ENCODE data around the gene CAMKMT.

CAMKMT gene

DNA sequence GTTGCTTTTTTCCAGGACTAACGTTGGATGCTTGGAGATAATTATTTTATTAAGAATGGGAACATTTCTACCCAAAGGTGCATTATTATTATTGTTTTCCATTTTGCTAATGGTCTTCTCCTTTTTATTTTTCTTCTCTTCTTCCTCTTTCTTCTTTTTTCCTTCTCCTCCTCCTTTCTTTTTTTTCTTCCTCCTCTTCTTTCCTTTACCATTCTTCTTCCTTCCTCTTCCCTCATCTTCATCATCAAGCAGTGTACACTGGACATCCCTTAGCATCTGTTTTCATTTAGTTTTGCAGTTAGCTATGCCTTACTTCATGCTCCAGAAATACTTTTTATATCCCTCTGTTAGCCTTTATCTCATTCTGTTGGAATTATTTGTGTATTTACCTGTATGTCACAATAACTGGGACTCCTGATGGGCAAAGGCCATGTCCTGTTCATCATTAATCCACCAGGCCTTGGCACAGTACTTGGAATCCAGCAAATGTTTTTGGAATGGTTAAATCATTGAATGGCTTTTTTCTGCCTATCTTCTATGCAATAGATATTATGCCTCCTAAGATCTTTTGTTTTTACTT lies 162.7 kb downstream of the CAMKMT start:
- TF ChIP-seq, protein P1, sequence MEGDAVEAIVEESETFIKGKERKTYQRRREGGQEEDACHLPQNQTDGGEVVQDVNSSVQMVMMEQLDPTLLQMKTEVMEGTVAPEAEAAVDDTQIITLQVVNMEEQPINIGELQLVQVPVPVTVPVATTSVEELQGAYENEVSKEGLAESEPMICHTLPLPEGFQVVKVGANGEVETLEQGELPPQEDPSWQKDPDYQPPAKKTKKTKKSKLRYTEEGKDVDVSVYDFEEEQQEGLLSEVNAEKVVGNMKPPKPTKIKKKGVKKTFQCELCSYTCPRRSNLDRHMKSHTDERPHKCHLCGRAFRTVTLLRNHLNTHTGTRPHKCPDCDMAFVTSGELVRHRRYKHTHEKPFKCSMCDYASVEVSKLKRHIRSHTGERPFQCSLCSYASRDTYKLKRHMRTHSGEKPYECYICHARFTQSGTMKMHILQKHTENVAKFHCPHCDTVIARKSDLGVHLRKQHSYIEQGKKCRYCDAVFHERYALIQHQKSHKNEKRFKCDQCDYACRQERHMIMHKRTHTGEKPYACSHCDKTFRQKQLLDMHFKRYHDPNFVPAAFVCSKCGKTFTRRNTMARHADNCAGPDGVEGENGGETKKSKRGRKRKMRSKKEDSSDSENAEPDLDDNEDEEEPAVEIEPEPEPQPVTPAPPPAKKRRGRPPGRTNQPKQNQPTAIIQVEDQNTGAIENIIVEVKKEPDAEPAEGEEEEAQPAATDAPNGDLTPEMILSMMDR (IDR thresholded peaks at IDR 0.05; ENCODE audit: insufficient read depth, missing control alignments): no peak
- FAIRE-seq: no peak
- DNase-seq (ENCODE audit: insufficient read length, low spot score): no peak

- FAIRE-seq (no peak), DNase-seq (ENCODE audit: insufficient read length, low spot score) (no peak)
- TF ChIP-seq, protein P1 (IDR thresholded peaks at IDR 0.05; ENCODE audit: insufficient read depth, missing control alignments): no peak
These were observed 164.6 kb downstream of the CAMKMT start for GRCh38 chr2:44526352-44526751.

DNA sequence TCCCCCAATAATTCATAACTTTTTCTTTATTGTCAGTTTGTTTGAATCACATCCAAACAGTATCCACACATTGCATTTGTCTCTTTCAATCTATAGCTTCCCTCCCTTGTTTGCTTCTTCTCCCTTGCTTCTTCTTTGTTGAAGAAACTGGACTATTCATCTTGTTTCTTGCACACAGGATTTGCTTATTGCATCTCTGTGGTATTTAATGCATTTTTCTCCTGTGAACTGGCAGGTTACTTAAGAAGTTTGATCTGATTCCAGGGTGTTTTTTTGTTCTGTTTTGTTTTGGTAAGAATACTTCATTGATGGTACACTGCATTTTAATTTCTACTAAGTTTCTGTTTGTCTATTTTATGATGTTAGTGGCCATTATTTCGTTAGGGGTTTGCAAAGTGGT lies 166.8 kb downstream of the CAMKMT start:
- TF ChIP-seq, protein P1 (IDR thresholded peaks at IDR 0.05; ENCODE audit: insufficient read depth, missing control alignments): no peak
- FAIRE-seq (no peak), DNase-seq (ENCODE audit: insufficient read length, low spot score) (no peak)

DNA sequence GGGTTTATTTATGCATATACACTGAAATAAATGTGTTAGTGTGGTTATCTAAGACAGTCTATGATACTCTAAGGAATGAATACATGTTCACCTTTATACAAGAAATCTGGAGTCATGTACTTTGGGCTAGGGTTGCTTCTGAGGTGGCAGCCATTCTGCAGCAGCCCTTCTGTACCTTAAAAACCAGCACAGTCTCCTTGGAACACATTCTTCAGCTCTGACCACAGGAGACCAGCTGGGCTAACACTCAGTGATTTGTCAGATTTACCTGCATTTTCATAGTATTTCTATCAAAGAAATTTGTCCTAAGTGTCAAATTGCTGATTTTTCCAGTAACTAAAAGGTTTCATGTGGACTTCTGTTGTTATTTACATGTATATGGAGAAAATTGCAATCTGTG lies 167.7 kb downstream of the CAMKMT start:
- TF ChIP-seq, protein P1 (IDR thresholded peaks at IDR 0.05; ENCODE audit: insufficient read depth, missing control alignments): no peak
- FAIRE-seq (no peak), DNase-seq (ENCODE audit: insufficient read length, low spot score) (no peak)

- no peak for FAIRE-seq
- TF ChIP-seq, protein P1 (IDR thresholded peaks at IDR 0.05; ENCODE audit: insufficient read depth, missing control alignments): no peak
- no peak for DNase-seq (ENCODE audit: insufficient read length, low spot score)
These were observed 169.5 kb downstream of the CAMKMT start for GRCh38 chr2:44531289-44531688.

GRCh38 chr2:44532031-44532430 lies 170.3 kb downstream of the CAMKMT start:
- DNase-seq (ENCODE audit: insufficient read length, low spot score) (no peak), FAIRE-seq (no peak)
- TF ChIP-seq, protein P1 (IDR thresholded peaks at IDR 0.05; ENCODE audit: insufficient read depth, missing control alignments): no peak

- DNase-seq (ENCODE audit: insufficient read length, low spot score): no peak
- TF ChIP-seq, protein P1 (IDR thresholded peaks at IDR 0.05; ENCODE audit: insufficient read depth, missing control alignments): no peak
- FAIRE-seq: no peak
These were observed 171.8 kb downstream of the CAMKMT start for GRCh38 chr2:44533508-44533907.

Data from D721Med (cell line).